ENCODE measurements around the gene ZNF197.
"Not testable (repeated sequence)": the region's sequence is repeated elsewhere in the genome, so short reads cannot be mapped to it uniquely, and the experiment has no call there.

The ZNF197 gene

GRCh38 chr3:44665173-44665572, 40.3 kb downstream of the ZNF197 start:
- DNase-seq: no peak

GRCh38 chr3:44666346-44666745, 41.5 kb downstream of the ZNF197 start:
- no peak for DNase-seq

- no peak for DNase-seq
Measured at GRCh38 chr3:44669760-44670159, 44.9 kb downstream of the ZNF197 start.

- not testable (repeated sequence) for DNase-seq
Measured at GRCh38 chr3:44673466-44673865, 48.6 kb downstream of the ZNF197 start.

- DNase-seq: no peak
Measured at GRCh38 chr3:44674211-44674610, 49.4 kb downstream of the ZNF197 start.

- DNase-seq: no peak
Measured at GRCh38 chr3:44678480-44679116, 53.8 kb downstream of the ZNF197 start.

GRCh38 chr3:44680921-44681455, 56.2 kb downstream of the ZNF197 start:
- no peak for DNase-seq

- DNase-seq: no peak
Measured at GRCh38 chr3:44682182-44682896, 57.5 kb downstream of the ZNF197 start.

- peak; percentile 71 for DNase-seq
Measured at GRCh38 chr3:44685128-44685800, 60.4 kb downstream of the ZNF197 start.

- DNase-seq: no peak
Measured at GRCh38 chr3:44687898-44688297, 63.1 kb downstream of the ZNF197 start.

All from COR-L47 (cell line).